ENCODE results near the gene ADCY3.

- TF ChIP-seq CTCF (conservative IDR thresholded peaks at IDR 0.05 in 1 of 2, IDR thresholded peaks at IDR 0.05 in 1 of 2; ENCODE audit: extremely low read depth in 1 of 2, insufficient read depth in 1 of 2, low read depth in 1 of 2, low read length in 2 of 2) (no peak), EZH2 (IDR thresholded peaks at IDR 0.05; ENCODE audit: borderline replicate concordance, low read length) (no peak)
Observed at GRCh38 chr2:24918326-24919036, 1.6 kb downstream of the ADCY3 start.
